Measurements from ENCODE around the gene KSR1.
"Not testable (repeated sequence)": the region's sequence is repeated elsewhere in the genome, so short reads cannot be mapped to it uniquely, and the experiment has no call there.

KSR1 gene

GRCh38 chr17:27455914-27456680 is at the start of gene KSR1:
Gene KSR1, plus strand, starts transcription at chr17:27456448. Its CDS starts 196 bp downstream, at chr17:27456644.
- peak; percentile 73 to 81 for DNase-seq (ENCODE audit: low read depth in 2 of 2)

DNA sequence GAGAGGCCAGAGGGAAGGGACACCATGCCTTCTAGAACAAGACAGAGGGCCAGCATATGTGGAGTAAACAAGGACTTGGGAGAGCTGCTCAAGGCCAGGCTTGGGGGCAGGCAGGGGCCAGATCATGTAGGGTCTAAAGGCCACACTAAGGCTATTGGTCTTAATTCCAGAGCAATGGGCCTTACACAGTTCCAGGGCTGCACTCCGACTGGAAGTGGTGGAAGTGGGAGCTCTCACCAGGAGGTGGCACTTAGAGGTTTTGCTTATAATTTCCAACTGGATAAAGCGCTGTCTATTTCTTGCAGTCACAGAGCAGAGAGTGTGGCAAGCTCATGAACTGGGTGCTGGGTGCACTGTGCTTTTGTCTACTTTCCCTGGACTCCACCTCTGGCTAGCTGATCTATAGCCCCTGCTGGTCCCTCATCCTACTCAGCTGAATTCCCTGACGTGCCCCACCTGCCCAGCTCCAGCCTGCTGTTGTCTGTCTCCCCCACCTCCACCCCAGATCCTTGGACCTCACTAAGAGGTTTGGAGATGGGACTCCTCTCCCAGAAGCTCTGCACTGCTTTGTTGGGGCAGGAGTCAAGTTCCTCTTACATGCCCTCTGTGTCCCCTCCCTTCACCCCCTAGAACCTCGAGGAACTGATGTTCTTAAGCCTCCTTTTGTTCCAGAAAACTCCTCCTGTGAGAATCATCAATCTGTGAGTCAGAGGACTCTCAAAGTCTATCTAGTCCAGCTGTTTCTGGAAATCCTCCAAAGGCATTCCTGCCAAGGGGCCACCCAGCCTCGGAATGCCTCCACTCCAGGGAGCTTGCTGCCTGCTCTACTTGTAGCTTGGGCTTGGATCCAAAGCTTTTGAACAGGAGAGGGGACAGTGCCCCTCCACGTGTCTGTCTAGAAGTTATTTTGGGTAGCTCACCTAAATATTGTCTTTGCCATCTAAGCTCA is 48.1 kb upstream of the KSR1 start:
- DNase-seq (ENCODE audit: low read depth in 2 of 2), result no peak

DNA sequence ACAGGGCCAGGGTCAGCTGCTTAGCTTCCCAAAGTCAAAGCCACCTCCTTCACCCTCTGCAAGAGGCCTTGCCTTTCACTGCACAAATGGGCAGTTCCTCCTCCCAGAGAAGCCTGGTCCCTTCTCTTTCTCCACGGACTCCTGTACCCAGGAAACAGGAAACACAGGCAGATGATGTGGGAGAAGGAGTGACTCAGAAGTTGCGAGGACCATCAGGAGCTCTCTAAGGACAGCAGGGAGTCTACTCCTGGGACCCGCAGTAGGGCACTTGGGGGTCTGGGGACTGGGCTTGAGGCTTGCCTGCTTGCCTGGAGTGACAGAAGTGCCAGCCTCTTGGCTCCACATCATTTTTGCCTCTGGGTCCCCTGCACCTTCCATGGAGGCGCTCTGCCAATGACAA is 47.4 kb upstream of the KSR1 start:
- no peak for DNase-seq (ENCODE audit: low read depth in 2 of 2)

DNA sequence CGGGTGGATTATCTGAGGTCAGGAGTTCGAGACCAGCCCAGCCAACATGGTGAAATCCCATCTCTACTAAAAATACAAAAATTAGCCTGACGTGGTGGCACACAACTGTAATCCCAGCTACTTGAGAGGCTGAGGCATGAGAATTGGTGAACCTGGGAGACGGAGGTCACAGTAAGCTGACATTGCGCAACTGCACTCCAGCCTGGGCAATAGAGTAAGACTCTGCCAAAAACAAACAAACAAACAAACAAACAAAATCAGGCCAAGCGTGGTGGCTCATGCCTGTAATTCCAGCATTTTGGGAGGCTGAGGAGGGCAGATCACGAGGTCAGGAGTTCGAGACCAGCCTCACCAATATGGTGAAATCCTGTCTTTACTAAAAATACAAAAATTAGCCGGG is 44.1 kb upstream of the KSR1 start:
- not testable (repeated sequence) for DNase-seq (ENCODE audit: low read depth in 2 of 2)

DNA sequence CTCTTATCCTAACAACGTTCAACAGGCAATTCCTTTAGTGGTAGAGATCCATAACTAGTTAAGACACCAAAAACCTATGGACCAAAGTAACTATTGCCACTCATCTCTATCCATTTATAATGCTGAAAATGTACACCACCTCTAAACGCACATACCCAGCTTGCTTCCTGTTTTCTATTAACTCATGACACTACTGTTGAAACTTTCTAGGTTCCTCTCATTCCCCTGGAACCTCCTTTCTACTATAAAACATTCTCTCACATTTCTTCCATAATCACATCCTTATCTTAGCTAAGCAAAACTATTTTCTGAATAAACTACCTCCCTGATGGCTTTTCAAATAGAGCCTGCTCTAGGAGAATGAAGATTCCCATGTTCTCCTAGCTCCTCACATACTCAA is 42.9 kb upstream of the KSR1 start:
- no peak for DNase-seq (ENCODE audit: low read depth in 2 of 2)

- no peak for DNase-seq (ENCODE audit: low read depth in 2 of 2)
Measured at GRCh38 chr17:27413792-27414191, 42.5 kb upstream of the KSR1 start.

DNA sequence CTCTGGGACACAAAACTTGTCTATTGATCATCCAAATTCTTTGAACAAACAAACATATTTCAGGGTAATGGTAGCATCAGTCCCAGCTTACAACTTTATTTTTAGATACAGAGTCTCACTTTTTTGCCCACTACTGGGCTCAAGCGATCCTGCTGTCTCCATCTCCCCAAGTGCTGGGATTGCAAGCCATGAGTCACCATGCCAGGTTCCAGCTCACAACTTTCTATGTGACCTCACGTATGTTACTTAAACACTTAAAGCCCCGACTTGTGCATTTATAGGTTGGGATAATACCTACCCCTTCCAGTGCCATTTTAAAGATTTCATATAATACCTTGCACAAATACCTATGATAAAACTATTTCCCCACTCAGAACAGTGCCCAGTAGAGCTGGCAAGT is 42.0 kb upstream of the KSR1 start:
- DNase-seq (ENCODE audit: low read depth in 2 of 2), result no peak

DNA sequence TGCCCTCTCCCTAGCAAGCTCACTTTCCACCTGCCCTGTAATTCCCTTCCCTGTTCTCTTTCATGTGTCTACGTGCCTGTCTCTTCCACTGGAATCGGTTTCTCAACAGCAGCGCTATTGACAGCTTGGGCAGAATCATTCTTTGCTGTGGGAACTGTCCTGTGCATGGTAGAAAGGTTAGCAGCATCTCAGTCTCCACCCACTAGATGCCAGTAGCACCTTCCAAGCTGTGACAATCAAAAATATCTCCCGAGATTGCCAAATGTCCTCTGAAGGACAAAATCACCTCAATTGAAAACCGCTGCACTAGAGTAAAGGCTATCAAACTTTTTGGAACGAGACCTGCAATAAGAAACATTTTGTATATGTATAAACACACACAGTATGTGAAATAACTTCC is 41.6 kb upstream of the KSR1 start:
- no peak for DNase-seq (ENCODE audit: low read depth in 2 of 2)

GRCh38 chr17:27415120-27415795 is 41.0 kb upstream of the KSR1 start:
- DNase-seq (ENCODE audit: low read depth in 2 of 2), result no peak

DNA sequence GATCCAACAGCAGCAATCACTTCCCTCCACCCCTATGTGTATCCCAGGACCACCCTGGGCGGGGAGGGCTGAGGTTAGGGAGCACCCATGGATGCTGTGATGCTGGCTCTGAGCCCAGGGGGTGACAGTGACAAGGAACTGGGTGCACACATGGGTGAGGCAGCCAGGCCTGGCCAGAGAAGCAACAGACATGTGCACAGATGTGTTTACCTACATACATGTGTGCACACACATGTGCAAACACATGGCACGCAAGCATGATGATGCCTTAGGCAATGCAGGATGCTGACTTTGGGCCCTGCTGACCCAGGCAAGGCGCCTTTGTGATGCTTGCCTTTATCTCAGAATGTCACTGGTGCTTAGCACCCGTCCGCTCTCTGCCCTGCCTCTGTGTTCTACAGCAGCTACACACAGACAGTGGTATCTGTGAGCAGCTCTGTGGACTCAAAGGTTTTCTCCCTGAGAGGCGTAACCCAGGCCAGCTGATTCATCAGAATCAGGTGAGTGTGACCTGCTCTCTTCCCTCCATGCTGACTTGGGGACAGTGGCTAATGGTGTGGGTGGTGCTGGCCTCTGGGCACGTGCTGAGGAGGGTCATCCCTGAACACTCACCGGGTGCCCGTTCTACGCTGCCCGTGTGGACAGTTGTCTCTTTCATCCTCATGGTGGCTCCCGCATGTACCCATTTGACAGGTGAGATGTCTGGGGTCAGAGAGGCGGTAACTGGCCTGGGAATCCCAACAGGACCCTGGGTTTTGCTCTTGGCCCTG is 38.5 kb upstream of the KSR1 start:
- DNase-seq (ENCODE audit: low read depth in 2 of 2), result no peak

GRCh38 chr17:27418366-27418615 is 38.0 kb upstream of the KSR1 start:
- DNase-seq (ENCODE audit: low read depth in 2 of 2), result no peak

- no peak for DNase-seq (ENCODE audit: low read depth in 2 of 2)
Measured at GRCh38 chr17:27419156-27419555, 37.1 kb upstream of the KSR1 start.

DNA sequence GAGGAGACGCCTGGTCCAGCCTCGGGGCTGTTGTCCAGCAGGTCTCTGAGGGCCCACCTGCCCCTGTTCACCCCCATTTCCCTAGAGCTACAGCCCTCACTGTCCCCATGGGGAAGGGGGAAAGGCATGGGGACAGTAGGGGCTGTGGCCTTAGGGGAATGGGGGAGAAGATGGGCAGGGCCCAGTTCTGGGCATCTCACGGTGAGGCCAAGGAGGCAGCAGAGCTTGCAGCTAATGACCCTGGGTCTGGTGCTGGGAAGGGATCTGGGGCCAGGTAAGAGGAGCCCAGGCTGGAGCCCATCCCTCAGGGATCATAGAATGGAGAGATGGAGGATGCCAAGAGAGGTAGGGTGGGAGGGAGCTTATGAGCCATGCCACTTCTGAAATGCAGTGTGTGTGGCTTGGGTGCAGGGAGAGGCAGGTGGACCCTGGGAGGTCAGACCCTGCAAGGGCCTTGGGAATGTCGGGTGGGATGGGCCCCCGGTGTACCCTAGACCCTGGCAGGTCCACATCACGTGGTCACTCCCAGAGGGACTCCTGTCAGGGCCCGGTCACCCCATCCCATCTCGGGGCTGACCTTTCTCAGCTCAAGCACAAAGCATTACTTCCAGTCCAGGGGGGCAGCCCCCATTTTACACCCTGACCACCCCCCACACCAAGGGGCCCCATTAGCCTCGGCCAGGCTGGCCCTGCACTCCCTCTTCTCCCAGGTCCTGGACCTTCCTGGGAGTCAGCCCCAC is 35.9 kb upstream of the KSR1 start:
- DNase-seq (ENCODE audit: low read depth in 2 of 2), result no peak

DNA sequence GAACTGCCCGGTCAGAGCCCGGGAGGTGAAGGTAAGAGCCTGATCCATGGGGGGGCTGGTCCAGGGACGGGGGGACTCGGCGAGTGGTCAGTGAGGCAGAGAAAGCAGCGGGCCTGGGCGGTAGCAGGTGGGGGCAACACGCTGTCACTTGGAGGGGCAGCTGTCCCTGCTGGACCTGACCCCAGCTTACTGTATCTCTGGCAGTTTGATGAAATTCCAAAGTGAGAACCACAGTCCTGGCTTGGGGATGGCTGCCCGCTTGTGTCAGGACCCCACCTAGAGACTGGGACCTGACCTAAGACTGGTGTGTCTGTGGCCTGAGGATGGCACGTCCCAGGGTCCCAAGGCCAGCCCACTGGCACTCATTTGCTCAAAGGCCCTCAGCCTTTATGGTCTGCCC is 35.1 kb upstream of the KSR1 start:
- DNase-seq (ENCODE audit: low read depth in 2 of 2), result no peak

GRCh38 chr17:27421626-27422025 is 34.6 kb upstream of the KSR1 start:
- DNase-seq (ENCODE audit: low read depth in 2 of 2), result not testable (repeated sequence)

- no peak for DNase-seq (ENCODE audit: low read depth in 2 of 2)
Measured at GRCh38 chr17:27422601-27423000, 33.6 kb upstream of the KSR1 start.

DNA sequence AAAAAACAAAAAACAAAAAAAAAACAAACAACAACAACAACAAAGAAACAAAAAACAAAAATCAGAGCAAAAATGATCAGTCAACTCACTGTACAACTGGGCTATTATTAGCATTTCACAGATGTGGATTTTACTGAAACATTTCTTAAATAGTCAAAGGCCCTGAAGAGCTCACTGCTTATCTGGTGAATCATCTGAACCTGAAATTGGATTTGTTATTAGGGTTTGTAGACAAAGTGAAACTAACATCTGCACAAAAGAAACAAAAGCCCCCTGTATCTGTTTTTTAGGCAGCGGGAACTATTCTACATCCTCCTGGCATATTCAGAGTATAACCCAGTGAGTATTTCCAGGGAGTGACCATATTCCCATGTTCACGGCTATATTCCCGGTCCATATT is 32.6 kb upstream of the KSR1 start:
- DNase-seq (ENCODE audit: low read depth in 2 of 2), result no peak

GRCh38 chr17:27424516-27424915 is 31.7 kb upstream of the KSR1 start:
- DNase-seq (ENCODE audit: low read depth in 2 of 2), result no peak

- DNase-seq (ENCODE audit: low read depth in 2 of 2), result no peak
Measured at GRCh38 chr17:27424941-27425340, 31.3 kb upstream of the KSR1 start.

DNA sequence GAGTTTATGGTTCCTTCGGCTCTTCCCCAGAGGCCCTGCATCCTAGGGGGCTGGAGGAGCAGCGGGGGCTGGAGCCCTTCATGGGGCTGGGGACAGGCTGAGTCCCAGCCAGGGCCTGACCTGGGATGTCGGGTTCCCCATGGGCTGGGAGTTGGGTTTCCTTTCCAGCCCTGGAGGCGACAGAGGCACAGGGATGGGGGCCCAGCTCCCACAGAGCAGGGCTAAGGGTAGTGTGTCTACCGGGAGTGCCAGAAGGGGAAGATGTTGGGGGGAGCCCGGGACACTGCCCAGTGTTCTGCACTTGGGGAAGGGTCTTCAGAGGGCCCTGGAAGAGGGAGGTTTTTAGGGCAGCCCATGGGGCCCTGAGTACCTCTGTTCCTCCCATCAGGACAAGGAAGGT is 30.7 kb upstream of the KSR1 start:
- not testable (repeated sequence) for DNase-seq (ENCODE audit: low read depth in 2 of 2)

DNA sequence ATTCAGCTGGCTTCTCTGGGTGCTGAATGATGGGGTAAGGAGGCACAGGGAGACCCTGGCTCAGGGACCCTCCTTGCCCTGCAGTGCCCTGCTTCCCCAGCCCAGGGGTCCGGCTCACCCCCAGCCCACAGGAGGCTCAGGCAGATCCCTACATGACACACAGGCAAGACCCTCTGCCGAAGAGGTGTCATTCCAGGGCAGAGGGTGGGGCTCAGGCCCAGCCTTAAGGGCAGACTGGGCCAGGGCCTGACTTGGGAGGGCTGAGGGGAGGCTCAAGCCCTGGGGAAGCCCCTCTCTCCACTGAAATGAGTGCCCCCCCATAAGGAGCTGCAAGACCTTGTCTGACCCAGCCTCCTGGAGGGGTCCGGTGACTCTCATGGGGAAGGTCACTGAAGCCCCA is 30.3 kb upstream of the KSR1 start:
- no peak for DNase-seq (ENCODE audit: low read depth in 2 of 2)

Data from stimulated activated CD4-positive, alpha-beta T cell treated with anti-CD3 and anti-CD28 coated beads, Interleukin-15, amount 100 ng/mL, for 48 hours (primary cell).